Erythroblast (primary cell): ENCODE measurements around the gene CAMKV.

Source experiments
- GATA1 ChIP-seq: IDR thresholded peaks from 2 replicates; pipeline ENCODE4 v1.6.1; 2011; ENCODE audit warnings: low read depth, mild to moderate bottlenecking, control low read depth, low read length, moderate library complexity
- POLR2A ChIP-seq: IDR thresholded peaks from 2 replicates; pipeline ENCODE4 v1.6.1; 2011; ENCODE audit warnings: mild to moderate bottlenecking, low read length

- TF ChIP-seq POLR2A (peak; percentile 82), GATA1 (no peak)
These were observed 13.3 kb downstream of the CAMKV start, which contains the start of gene TRAIP for GRCh38 chr3:49856181-49857005.
